GM10266 (cell line): ENCODE data around the gene TFF2.

Experiments
- DNase-seq: peaks from one replicate; pipeline ENCODE4 v3.0.0; 2012; ENCODE audit errors: extremely low spot score
- TF ChIP-seq, protein P1 (sequence below): IDR thresholded peaks from 2 replicates; pipeline ENCODE4 v1.5.1; 2012; ENCODE audit warnings: mild to moderate bottlenecking, low read depth; ENCODE audit not compliant: control insufficient read depth, insufficient read depth; ENCODE audit errors: missing control alignments

Gene TFF2

GRCh38 chr21:42377951-42378340, 27.2 kb upstream of the TFF2 start:
- TF ChIP-seq, protein P1, sequence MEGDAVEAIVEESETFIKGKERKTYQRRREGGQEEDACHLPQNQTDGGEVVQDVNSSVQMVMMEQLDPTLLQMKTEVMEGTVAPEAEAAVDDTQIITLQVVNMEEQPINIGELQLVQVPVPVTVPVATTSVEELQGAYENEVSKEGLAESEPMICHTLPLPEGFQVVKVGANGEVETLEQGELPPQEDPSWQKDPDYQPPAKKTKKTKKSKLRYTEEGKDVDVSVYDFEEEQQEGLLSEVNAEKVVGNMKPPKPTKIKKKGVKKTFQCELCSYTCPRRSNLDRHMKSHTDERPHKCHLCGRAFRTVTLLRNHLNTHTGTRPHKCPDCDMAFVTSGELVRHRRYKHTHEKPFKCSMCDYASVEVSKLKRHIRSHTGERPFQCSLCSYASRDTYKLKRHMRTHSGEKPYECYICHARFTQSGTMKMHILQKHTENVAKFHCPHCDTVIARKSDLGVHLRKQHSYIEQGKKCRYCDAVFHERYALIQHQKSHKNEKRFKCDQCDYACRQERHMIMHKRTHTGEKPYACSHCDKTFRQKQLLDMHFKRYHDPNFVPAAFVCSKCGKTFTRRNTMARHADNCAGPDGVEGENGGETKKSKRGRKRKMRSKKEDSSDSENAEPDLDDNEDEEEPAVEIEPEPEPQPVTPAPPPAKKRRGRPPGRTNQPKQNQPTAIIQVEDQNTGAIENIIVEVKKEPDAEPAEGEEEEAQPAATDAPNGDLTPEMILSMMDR: no peak
- no peak for DNase-seq

DNA sequence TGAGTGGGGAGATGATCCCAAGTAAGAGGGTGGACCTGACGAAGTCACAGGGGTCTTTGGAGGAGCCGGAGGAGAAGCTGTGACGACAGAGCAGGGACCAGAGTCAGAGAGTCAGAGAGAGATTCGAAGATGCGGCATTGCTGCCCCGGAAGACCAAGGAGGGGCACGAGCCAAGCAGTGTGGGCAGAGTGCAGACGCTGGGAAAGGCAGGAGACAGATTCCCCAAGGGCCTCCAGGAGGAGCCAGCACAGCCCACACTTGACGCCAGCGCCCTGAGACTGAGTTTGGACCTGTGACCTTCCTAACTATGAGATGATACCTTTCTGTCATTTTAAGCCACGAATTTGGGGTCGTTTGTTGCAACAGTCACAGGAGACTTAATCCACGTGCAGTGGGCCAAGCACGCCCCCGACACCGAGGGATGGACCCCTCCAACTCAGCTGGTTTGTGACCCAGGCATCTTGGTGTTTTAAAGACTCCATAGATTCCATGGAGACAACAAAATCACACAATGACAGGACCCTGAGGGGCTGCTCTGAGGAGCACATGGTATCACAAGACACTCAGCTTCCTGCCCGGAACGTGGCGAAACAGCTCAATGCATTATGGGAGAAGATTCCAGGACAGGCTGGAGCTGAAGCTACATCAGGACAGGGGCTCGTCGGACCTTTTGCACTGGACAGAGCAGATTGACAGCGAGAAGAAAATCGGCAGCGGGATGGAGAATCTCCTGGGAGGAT, 26.6 kb upstream of the TFF2 start:
- no peak for DNase-seq
- TF ChIP-seq, protein P1: no peak

GRCh38 chr21:42376338-42376982, 25.7 kb upstream of the TFF2 start:
- TF ChIP-seq, protein P1: no peak
- no peak for DNase-seq

DNA sequence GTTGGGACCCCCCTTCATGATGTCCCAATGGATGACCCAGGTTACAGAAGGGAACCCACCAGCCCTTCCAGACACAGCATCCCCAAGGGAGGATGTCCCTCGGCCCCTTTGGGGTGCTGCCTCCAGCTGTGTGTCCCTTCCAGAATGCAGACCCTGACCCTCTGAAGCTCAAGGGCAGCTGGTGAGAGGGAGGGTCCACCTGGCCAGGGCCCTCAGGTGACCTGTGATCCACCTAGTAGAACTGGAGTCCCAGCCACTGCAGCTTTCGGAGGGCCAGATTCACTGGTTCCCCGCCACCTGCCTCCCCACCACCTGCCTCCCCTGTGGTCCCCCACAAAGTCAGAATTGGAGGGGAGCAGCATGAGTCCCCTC, 25.2 kb upstream of the TFF2 start:
- no peak for DNase-seq
- TF ChIP-seq, protein P1: no peak

GRCh38 chr21:42375506-42375905, 24.7 kb upstream of the TFF2 start:
- no peak for DNase-seq
- TF ChIP-seq, protein P1: no peak

GRCh38 chr21:42374864-42375499, 24.2 kb upstream of the TFF2 start:
- no peak for DNase-seq
- TF ChIP-seq, protein P1: no peak

- TF ChIP-seq, protein P1: no peak
Observed at GRCh38 chr21:42374457-42374856, 23.7 kb upstream of the TFF2 start.

More at GRCh38 chr21:42374457-42374856, 23.7 kb upstream of the TFF2 start:
- no peak for DNase-seq
